Stomach (tissue), 4 donors: ENCODE data around the gene PPEF1.

Source experiments
- CTCF ChIP-seq, 7 experiments: fragments of 450-650 bp in 4 of 7; fragments of 200-600 bp in 3 of 7; sonication (generic) in 3 of 7; IDR thresholded peaks; one replicate each; pipeline ENCODE4 v1.5.1; 2016 to 2019; ENCODE audit warnings: antibody characterized with exemption in 7 of 7, control low read depth in 2 of 7, mild to moderate bottlenecking in 1 of 7
- EP300 ChIP-seq: sonication (generic); formaldehyde crosslinking; IDR thresholded peaks from one replicate; pipeline ENCODE4 v1.6.1; 2017; ENCODE audit warnings: antibody characterized with exemption
- POLR2A ChIP-seq, 4 donors: fragments of 450-650 bp; IDR thresholded peaks; one replicate each; pipeline ENCODE4 v1.6.1; 2016; ENCODE audit warnings: antibody characterized with exemption in 4 of 4, control low read depth in 2 of 4, mild to moderate bottlenecking in 1 of 4, moderate library complexity in 1 of 4
- POLR2AphosphoS5 ChIP-seq, 3 donors: sonication (generic); formaldehyde crosslinking; IDR thresholded peaks; one replicate each; pipeline ENCODE4 v1.6.1; 2016; ENCODE audit warnings: antibody characterized with exemption in 3 of 3

GRCh38 chrX:18797141-18797540 is 89.7 kb downstream of the PPEF1 start:
- TF ChIP-seq POLR2A (IDR thresholded peaks at IDR 0.05) (no peak), CTCF (IDR thresholded peaks at IDR 0.05) (no peak), EP300 (no peak), POLR2AphosphoS5 (IDR thresholded peaks at IDR 0.05) (no peak)
